IMR-90 (cell line): ENCODE results near the gene PIGN. TPM values are rescaled to one million over a fixed set of nuclear protein-coding genes. Genes with fewer than 3 reads are reported as not detected.

Experiments
- ATAC-seq: fragments of 200-7000 bp; cut with Tn5 transposase; 2 replicates; pipeline ENCODE4 v1.9.1; 2020; ENCODE audit warnings: low read depth, mild to moderate bottlenecking, moderate library complexity
- BruUV-seq: library from RNA; stranded (reverse); fragments of 400-500 nt; replicated peaks from 2 replicates; lab custom pipeline; 2021; lab: Mats Ljungman, UMichigan
- CTCF ChIA-PET: fragments of 300-600 bp; formaldehyde crosslinking; extraction: SDS; loops from one replicate; lab custom pipeline; 2021; ENCODE audit warnings: antibody characterized with exemption; lab: Yijun Ruan, JAX
- POLR2A ChIA-PET: fragments of 300-600 bp; sonication (Branson Sonifier 250); formaldehyde crosslinking; loops from one replicate; lab custom pipeline; 2022; ENCODE audit warnings: antibody characterized with exemption; ENCODE audit not compliant: unreplicated experiment; lab: Charles Lee
- DNase-seq: peaks from one replicate; pipeline ENCODE4 v3.0.0; 2013
- H2AFZ ChIP-seq: replicated peaks from 2 replicates; pipeline ENCODE3; 2013; ENCODE audit warnings: low read length, mild to moderate bottlenecking; ENCODE audit not compliant: poor library complexity
- H2AK5ac ChIP-seq: 2 replicates; pipeline ENCODE4 v1.6.1; 2013; ENCODE audit warnings: low read depth, low read length, inconsistent platforms
- H2AK9ac ChIP-seq: replicated peaks from 2 replicates; pipeline ENCODE3; 2013; ENCODE audit warnings: mild to moderate bottlenecking, low read depth, low read length, moderate library complexity; ENCODE audit not compliant: poor library complexity
- H2BK120ac ChIP-seq: 2 replicates; pipeline ENCODE4 v1.6.1; 2013; ENCODE audit warnings: low read depth, low read length, inconsistent platforms
- H2BK15ac ChIP-seq: 3 replicates; pipeline ENCODE4 v1.6.1; 2013; ENCODE audit warnings: low read depth, low read length, inconsistent platforms
- H2BK20ac ChIP-seq: 2 replicates; pipeline ENCODE4 v1.6.1; 2013; ENCODE audit warnings: low read depth, mild to moderate bottlenecking, inconsistent platforms, low read length, moderate library complexity
- H2BK5ac ChIP-seq: 2 replicates; pipeline ENCODE4 v1.6.1; 2013; ENCODE audit warnings: mild to moderate bottlenecking, low read depth, low read length, inconsistent platforms; ENCODE audit not compliant: poor library complexity, severe bottlenecking
- H3K14ac ChIP-seq: replicated peaks from 2 replicates; pipeline ENCODE4 v1.6.1; 2013; ENCODE audit warnings: low read depth, low read length, inconsistent platforms
- H3K18ac ChIP-seq: 2 replicates; pipeline ENCODE4 v1.6.1; 2013; ENCODE audit warnings: low read depth, low read length, control low read depth
- H3K23ac ChIP-seq: 2 replicates; pipeline ENCODE4 v1.6.1; 2013; ENCODE audit warnings: low read depth, low read length, inconsistent platforms
- H3K27ac ChIP-seq: 2 replicates; pipeline ENCODE4 v1.5.1; 2013; ENCODE audit warnings: mild to moderate bottlenecking, control low read depth, low read length; ENCODE audit not compliant: insufficient read depth
- H3K27me3 ChIP-seq: 2 replicates; pipeline ENCODE4 v1.6.1; 2013; ENCODE audit warnings: low read length; ENCODE audit not compliant: control insufficient read depth, insufficient read depth
- H3K36me3 ChIP-seq: 2 replicates; pipeline ENCODE4 v1.6.1; 2013; ENCODE audit warnings: low read length, mixed read lengths; ENCODE audit not compliant: control insufficient read depth, insufficient read depth
- H3K4ac ChIP-seq: 2 replicates; pipeline ENCODE4 v1.6.1; 2013; ENCODE audit warnings: low read depth, low read length, inconsistent platforms
- H3K4me1 ChIP-seq: 2 replicates; pipeline ENCODE4 v1.6.1; 2013; ENCODE audit warnings: low read length, mixed read lengths; ENCODE audit not compliant: control insufficient read depth, insufficient read depth
- H3K4me2 ChIP-seq: 2 replicates; pipeline ENCODE4 v1.6.1; 2013; ENCODE audit warnings: low read depth, mild to moderate bottlenecking, control low read depth, low read length, moderate library complexity
- H3K4me3 ChIP-seq: 2 replicates; pipeline ENCODE4 v1.5.1; 2013; ENCODE audit warnings: low read depth, mild to moderate bottlenecking, control low read depth, low read length, moderate library complexity; ENCODE audit not compliant: insufficient read depth
- H3K56ac ChIP-seq: 2 replicates; pipeline ENCODE4 v1.6.1; 2013; ENCODE audit warnings: low read length, inconsistent platforms; ENCODE audit not compliant: insufficient read depth; ENCODE audit errors: extremely low read depth
- H3K79me1 ChIP-seq, 2 experiments: 2 replicates each; pipeline ENCODE4 v1.6.1; 2013; ENCODE audit warnings: low read length in 2 of 2, inconsistent platforms in 1 of 2, low read depth in 1 of 2
- H3K9ac ChIP-seq: 2 replicates; pipeline ENCODE4 v1.6.1; 2013; ENCODE audit warnings: low read depth, low read length, control low read depth
- H3K9me1 ChIP-seq: 2 replicates; pipeline ENCODE4 v1.6.1; 2013; ENCODE audit warnings: low read length, inconsistent platforms; ENCODE audit not compliant: insufficient read depth
- H3K9me3 ChIP-seq: 2 replicates; pipeline ENCODE4 v1.6.1; 2013; ENCODE audit warnings: low read length; ENCODE audit not compliant: control insufficient read depth, insufficient read depth
- H4K20me1 ChIP-seq: 2 replicates; pipeline ENCODE4 v1.6.1; 2013; ENCODE audit warnings: low read length, inconsistent platforms; ENCODE audit not compliant: insufficient read depth
- H4K5ac ChIP-seq: 2 replicates; pipeline ENCODE4 v1.6.1; 2013; ENCODE audit warnings: mild to moderate bottlenecking, low read depth, low read length, control low read depth
- H4K8ac ChIP-seq, 2 experiments: 2 replicates each; pipeline ENCODE4 v1.6.1; 2013; ENCODE audit warnings: low read depth in 2 of 2, low read length in 2 of 2, control low read depth in 1 of 2, inconsistent platforms in 1 of 2
- H4K91ac ChIP-seq: 2 replicates; pipeline ENCODE4 v1.6.1; 2013; ENCODE audit warnings: low read depth, low read length, inconsistent platforms; ENCODE audit not compliant: insufficient read depth
- CEBPB ChIP-seq: IDR thresholded peaks from 2 replicates; pipeline ENCODE4 v1.6.1; 2012; ENCODE audit warnings: low read depth, low read length, improper control_type of control experiment
- CTCF ChIP-seq: conservative IDR thresholded peaks from 2 replicates; pipeline ENCODE4 v1.5.1; 2012; ENCODE audit warnings: mild to moderate bottlenecking, low read depth, low read length, improper control_type of control experiment
- MAFK ChIP-seq: IDR thresholded peaks from 2 replicates; pipeline ENCODE4 v1.6.1; 2012; ENCODE audit warnings: low read depth, low read length, improper control_type of control experiment
- MXI1 ChIP-seq: IDR thresholded peaks from 2 replicates; pipeline ENCODE4 v1.6.1; 2012; ENCODE audit warnings: low read depth, mild to moderate bottlenecking, low read length, moderate library complexity, borderline replicate concordance
- NFE2L2 ChIP-seq: fragments of 150-350 bp; IDR thresholded peaks from 2 replicates; pipeline ENCODE4 v1.6.1; 2016; ENCODE audit warnings: low read depth, mild to moderate bottlenecking, low read length
- POLR2A ChIP-seq: IDR thresholded peaks from 2 replicates; pipeline ENCODE4 v1.6.1; 2012; ENCODE audit warnings: mild to moderate bottlenecking, low read depth, low read length
- RAD21 ChIP-seq: IDR thresholded peaks from 2 replicates; pipeline ENCODE4 v1.6.1; 2012; ENCODE audit warnings: low read length, improper control_type of control experiment
- RCOR1 ChIP-seq: IDR thresholded peaks from 2 replicates; pipeline ENCODE4 v1.6.1; 2012; ENCODE audit warnings: mild to moderate bottlenecking, low read length, improper control_type of control experiment; ENCODE audit not compliant: insufficient replicate concordance
- SMC3 ChIP-seq: fragments of 150-350 bp; IDR thresholded peaks from 2 replicates; pipeline ENCODE4 v1.6.1; 2016; ENCODE audit warnings: low read depth, mild to moderate bottlenecking, antibody characterized with exemption, low read length, moderate library complexity
- WGBS, 2 experiments: methylation state at CpG; one replicate each; pipeline versions ENCODE4 v1.1.5 to v1.1.7; 2013; ENCODE audit warnings: missing lambda C conversion rate in 2 of 2; ENCODE audit not compliant: insufficient read length in 1 of 2; ENCODE audit errors: extremely low coverage in 2 of 2; 5-methylcytosine and 5-hydroxymethylcytosine counted together
- dilution Hi-C: fragments of 300-500 bp; cut with HindIII; formaldehyde crosslinking; loops from one replicate; pipeline ENCODE4 v1.14.3; 2018; ENCODE audit warnings: low sequenced_read_pairs; ENCODE audit not compliant: unreplicated experiment
- in situ Hi-C: fragments of 300-500 bp; cut with MboI; formaldehyde crosslinking; loops from 3 replicates; pipeline ENCODE4 v1.14.3; 2019; ENCODE audit warnings: low sequenced_read_pairs, inconsistent platforms, mixed read lengths
- intact Hi-C: fragments of 100-400 bp; cut with micrococcal nuclease; formaldehyde crosslinking; loops from 2 replicates; pipeline ENCODE4 v1.10.0; 2022
- polyA plus RNA-seq, 3 experiments: library from polyadenylated mRNA; depleted of rRNA; stranded (reverse); fragments of >200 nt; gene quantifications; 2 replicates each; pipeline ENCODE4 v1.2.3, GENCODE V29; 2012; ENCODE audit warnings: low replicate concordance in 1 of 3
- total RNA-seq: library from RNA; depleted of rRNA; stranded (reverse); fragments of >200 nt; gene quantifications from 2 replicates; pipeline ENCODE4 v1.2.3, GENCODE V29; 2012

PIGN gene
- total and polyA plus RNA-seq, 2 of the 4 experiments (the other 2 are of a cell fraction) = 9.0 to 17.9 TPM

- no CpG with 5 or more reads among the region's 2 CpGs for WGBS, 2 experiments
- no peak overlapping the region for H3K18ac ChIP-seq
- H3K9me1 ChIP-seq = no peaks in the 10 kb centered on the region
- H3K4me1 ChIP-seq = peaks cover 7% of the 10 kb centered on the region
- no peak overlapping the region for H3K56ac ChIP-seq
- H4K20me1 ChIP-seq = no peaks in the 10 kb centered on the region
- ChIA-PET CTCF (no interaction called here), POLR2A (no interaction called here)
- no peak overlapping the region for H3K4ac ChIP-seq
- in situ Hi-C loops (no loop called here), dilution Hi-C loops (no loop called here), intact Hi-C loops (no loop called here)
- no peak overlapping the region for H3K14ac ChIP-seq
- no peak overlapping the region for H4K91ac ChIP-seq
- H2AK9ac ChIP-seq = no peak overlapping the region
- no peaks in the 10 kb centered on the region for H3K36me3 ChIP-seq
- H2BK20ac ChIP-seq = no peak overlapping the region
- H4K5ac ChIP-seq = 0 out of 2 replicates have a peak overlapping the region, but pooled peaks have one; percentile 24
- no peak overlapping the region for H3K4me2 ChIP-seq
- no peak overlapping the region for H2AK5ac ChIP-seq
- BruUV-seq = no TSS peak
- no peaks in the 10 kb centered on the region for H3K27me3 ChIP-seq
- no peaks in the 10 kb centered on the region for H3K9me3 ChIP-seq
- no peak overlapping the region for H2BK5ac ChIP-seq
- no peak overlapping the region for H4K8ac ChIP-seq
- no peak for TF ChIP-seq MXI1
- TF ChIP-seq SMC3 = no peak
- no peak for TF ChIP-seq CTCF
- TF ChIP-seq RAD21 = no peak
- TF ChIP-seq NFE2L2 = no peak
- no peak for TF ChIP-seq POLR2A
- TF ChIP-seq CEBPB = no peak
- no peak for TF ChIP-seq MAFK
- TF ChIP-seq RCOR1 = no peak
- ATAC-seq = peak; percentile 48; the same call in 1 of the 2 replicates
- H2BK15ac ChIP-seq = no peak overlapping the region
- H3K79me1 ChIP-seq = no peaks in the 10 kb centered on the region
- H2AFZ ChIP-seq = no peak overlapping the region
- peak; percentile 8 for DNase-seq
- no peak overlapping the region for H3K27ac ChIP-seq
- H2BK120ac ChIP-seq = no peak overlapping the region
- no peak overlapping the region for H3K9ac ChIP-seq
- H3K23ac ChIP-seq = no peak overlapping the region
- no peak overlapping the region for H3K4me3 ChIP-seq
These were observed 116.6 kb downstream of the PIGN start for GRCh38 chr18:62070302-62070701.
